Stimulated activated naive CD8-positive, alpha-beta T cell treated with anti-CD3 and anti-CD28 coated beads, Interleukin-15, Interleukin-2, amounts not matched to agents 100 ng/mL and 50 ng/mL, for 24 hours (primary cell): ENCODE data around the gene ITPK1.

Experiments
- H3K27ac Mint-ChIP-seq: one replicate; pipeline ENCODE4 v1.8.0; 2021; ENCODE audit warnings: mild to moderate bottlenecking, mixed read lengths
- H3K27me3 Mint-ChIP-seq: one replicate; pipeline ENCODE4 v1.8.0; 2021; ENCODE audit warnings: mixed read lengths
- H3K36me3 Mint-ChIP-seq: one replicate; pipeline ENCODE4 v1.8.0; 2021; ENCODE audit warnings: low read depth, mixed read lengths
- H3K4me1 Mint-ChIP-seq: one replicate; pipeline ENCODE4 v1.8.0; 2021; ENCODE audit warnings: low read depth, mixed read lengths
- H3K4me3 Mint-ChIP-seq: one replicate; pipeline ENCODE4 v1.8.0; 2021; ENCODE audit warnings: mild to moderate bottlenecking, mixed read lengths
- H3K9me3 Mint-ChIP-seq: one replicate; pipeline ENCODE4 v1.8.0; 2021; ENCODE audit warnings: mixed read lengths

The ITPK1 gene

DNA sequence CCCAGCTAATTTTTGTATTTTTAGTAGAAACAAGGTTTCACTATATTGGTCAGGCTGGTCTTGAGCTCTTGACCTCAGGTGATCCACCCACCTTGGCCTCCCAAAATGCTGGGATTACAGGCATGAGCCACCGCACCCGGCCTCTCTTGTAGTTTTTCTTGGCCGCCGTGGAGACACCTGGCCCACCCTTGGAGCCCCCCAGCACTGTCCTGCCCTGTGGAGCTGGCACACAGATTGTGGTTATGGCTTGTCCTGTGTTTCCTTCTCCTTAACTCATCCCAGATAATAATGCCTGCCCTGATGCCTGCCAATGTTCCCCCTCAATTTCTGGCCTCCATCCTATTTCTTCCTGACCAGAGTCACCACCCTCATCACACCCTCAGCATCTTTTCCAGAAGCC lies 134.9 kb downstream of the ITPK1 start:
- Mint-ChIP-seq H3K9me3 (peaks cover 40% of the 10 kb centered on the region), H3K27me3 (no peaks in the 10 kb centered on the region), H3K4me3 (no peak overlapping the region), H3K36me3 (peaks cover 79% of the 10 kb centered on the region), H3K27ac (no peak overlapping the region), H3K4me1 (peaks cover 10% of the 10 kb centered on the region)

DNA sequence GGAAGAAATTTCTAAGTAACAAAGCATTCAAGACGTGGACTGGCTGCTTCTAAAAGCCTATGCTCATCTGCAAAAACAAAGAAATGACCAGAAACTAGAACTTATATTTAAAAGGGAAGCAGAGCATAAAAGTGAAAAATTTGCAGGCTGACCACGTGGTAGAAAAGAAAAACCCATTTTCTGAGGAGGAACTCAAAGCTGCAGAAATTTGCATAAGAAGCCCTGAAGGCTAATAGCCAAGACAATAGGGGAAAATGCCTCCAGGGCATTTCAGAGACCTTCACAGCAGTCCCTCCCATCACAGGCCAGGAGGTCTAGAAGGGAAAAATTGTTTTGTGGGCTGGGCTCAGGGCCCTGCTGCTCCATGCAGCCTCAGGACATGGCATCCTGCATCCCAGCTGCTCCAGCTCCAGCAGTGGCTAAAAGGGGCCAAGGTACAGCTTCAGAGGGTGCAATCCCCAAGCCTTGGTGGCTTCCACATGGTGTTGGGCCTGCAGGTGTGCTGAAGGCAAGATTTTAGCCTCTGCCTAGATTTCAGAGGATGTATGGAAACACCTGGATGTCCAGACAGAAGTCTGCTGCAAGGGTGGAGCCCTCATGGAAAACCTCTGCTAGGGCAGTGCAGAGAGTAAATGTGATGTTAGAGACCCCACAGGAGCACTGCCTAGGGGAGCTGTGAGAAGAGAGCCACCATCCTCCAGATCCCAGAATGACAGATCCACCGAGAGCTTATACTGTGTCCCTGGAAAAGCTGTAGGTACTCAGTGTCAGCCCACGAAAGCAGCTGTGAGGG lies 137.3 kb downstream of the ITPK1 start:
- H3K36me3 Mint-ChIP-seq: peaks cover 76% of the 10 kb centered on the region
- H3K27me3 Mint-ChIP-seq: no peaks in the 10 kb centered on the region
- peaks cover 42% of the 10 kb centered on the region for H3K9me3 Mint-ChIP-seq
- H3K4me3 Mint-ChIP-seq: no peak overlapping the region
- no peaks in the 10 kb centered on the region for H3K4me1 Mint-ChIP-seq
- H3K27ac Mint-ChIP-seq: no peak overlapping the region

DNA sequence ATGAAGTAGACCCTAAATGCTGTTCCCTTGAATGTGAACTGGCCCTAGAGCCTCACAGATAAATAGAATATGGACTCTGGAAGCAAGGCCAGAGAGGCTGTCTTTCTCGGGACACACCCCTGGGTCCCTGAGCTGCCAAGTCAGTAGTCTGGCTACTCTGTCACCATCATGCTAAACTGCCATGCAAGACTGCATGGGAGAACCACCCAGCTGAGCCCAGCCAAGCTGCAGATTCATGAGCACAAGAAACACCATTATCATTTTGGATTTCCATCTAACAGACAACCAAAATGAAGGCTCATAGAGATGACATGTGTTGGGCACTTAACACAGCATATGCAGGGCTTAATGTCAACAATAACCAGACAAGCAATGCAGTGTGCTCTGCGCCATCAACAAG lies 139.5 kb downstream of the ITPK1 start:
- Mint-ChIP-seq H3K36me3 (peaks cover 64% of the 10 kb centered on the region), H3K27me3 (no peaks in the 10 kb centered on the region), H3K9me3 (peaks cover 37% of the 10 kb centered on the region), H3K27ac (no peak overlapping the region), H3K4me1 (no peaks in the 10 kb centered on the region), H3K4me3 (no peak overlapping the region)

DNA sequence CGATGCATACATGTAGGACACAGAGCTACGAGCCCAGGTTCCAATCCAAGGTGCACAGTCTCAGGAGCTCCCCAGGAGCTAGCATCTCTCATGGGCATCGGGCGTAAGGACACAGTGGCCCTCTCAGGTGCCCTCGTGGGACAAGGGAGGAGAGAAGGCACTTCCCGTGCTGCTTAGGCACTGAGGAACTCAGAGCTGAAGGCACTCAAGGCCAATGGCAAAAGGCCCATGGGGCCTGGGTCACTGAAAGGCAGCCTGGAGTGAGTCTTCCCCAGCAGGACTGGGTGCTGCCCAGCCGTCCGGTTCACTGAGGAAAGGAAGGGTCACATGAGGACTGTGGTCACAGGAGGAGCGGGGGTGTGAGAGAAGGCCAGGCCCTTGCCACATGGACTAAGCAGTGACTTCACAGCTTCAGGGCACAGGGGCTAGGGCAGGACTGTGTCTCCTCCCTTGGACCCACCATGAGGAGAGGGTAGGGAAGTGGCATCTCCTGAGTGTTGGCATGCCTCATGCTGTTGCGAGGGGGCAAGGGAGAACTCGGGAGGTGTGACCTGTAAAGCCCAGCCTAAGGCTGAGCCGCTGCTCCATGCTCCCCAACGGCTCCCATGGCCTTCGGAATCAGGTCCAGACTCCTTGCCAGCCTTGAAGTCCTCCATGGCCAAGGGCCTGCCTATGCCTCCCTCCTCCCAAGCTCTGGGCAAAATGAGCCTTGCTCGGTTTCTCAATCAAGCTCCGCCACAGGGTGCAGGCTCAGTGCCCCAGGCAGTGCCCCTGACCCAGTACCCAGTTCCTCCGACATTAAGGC lies 141.0 kb downstream of the ITPK1 start:
- no peaks in the 10 kb centered on the region for H3K27me3 Mint-ChIP-seq
- no peak overlapping the region for H3K4me3 Mint-ChIP-seq
- no peaks in the 10 kb centered on the region for H3K4me1 Mint-ChIP-seq
- H3K9me3 Mint-ChIP-seq: peaks cover 31% of the 10 kb centered on the region
- H3K27ac Mint-ChIP-seq: no peak overlapping the region
- H3K36me3 Mint-ChIP-seq: peaks cover 49% of the 10 kb centered on the region

DNA sequence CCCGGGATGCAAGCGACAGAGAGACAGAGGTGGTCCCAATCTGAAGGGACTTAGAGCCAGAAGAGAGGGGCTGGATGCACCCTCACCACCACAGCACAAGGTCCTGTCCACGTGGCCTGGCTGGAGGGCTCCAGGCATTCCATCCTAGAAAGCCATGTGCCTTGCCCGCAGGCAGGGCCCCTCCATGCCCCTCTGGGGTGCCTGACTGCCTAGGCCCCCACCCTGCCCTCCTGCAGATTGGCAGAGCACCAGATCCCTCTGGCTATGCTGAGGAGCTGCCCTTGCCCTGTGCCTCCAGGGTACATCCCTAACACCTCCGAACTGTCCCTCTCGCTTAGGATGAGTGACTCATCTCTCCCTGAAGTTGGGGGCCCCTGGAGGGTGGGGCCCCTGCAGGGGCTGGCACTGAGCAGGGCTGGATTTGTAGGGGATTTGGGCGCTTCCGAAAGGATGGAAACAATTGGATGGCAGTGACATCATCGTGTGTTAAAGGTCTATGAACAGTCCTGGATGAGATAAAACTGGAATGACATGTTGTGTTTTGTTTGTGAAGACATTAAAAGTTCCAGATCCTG lies 141.8 kb downstream of the ITPK1 start:
- H3K4me3 Mint-ChIP-seq: no peak overlapping the region
- peaks cover 40% of the 10 kb centered on the region for H3K36me3 Mint-ChIP-seq
- no peak overlapping the region for H3K27ac Mint-ChIP-seq
- peaks cover 23% of the 10 kb centered on the region for H3K9me3 Mint-ChIP-seq
- no peaks in the 10 kb centered on the region for H3K27me3 Mint-ChIP-seq
- no peaks in the 10 kb centered on the region for H3K4me1 Mint-ChIP-seq

DNA sequence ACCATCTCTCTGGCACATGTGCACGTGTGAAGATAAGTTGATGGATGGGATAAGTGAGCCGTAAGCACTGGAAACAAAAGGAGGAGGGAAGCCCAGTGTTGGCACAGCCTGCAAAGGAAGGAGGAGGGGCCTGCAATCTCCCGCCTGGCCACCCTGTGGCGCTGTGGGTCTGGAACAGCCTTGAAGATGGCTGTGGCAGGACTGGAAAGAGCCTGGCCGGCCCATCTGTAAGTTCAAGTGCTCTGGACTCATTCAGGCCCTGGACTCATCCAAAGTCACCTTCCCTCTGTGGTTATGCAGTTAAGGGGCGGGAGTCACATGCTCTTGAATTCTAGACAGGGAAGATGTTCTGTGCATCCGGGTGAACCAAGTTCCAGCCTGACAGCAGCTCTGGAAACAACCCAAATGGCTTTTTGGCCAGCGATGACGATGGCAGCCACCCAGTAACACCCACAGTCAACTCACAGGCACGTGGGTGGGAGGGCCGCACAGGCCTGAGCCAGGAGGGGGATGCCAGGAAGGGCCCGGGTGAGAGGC lies 142.4 kb downstream of the ITPK1 start:
- H3K9me3 Mint-ChIP-seq: peaks cover 23% of the 10 kb centered on the region
- H3K4me1 Mint-ChIP-seq: no peaks in the 10 kb centered on the region
- peaks cover 36% of the 10 kb centered on the region for H3K36me3 Mint-ChIP-seq
- no peaks in the 10 kb centered on the region for H3K27me3 Mint-ChIP-seq
- no peak overlapping the region for H3K4me3 Mint-ChIP-seq
- no peak overlapping the region for H3K27ac Mint-ChIP-seq

DNA sequence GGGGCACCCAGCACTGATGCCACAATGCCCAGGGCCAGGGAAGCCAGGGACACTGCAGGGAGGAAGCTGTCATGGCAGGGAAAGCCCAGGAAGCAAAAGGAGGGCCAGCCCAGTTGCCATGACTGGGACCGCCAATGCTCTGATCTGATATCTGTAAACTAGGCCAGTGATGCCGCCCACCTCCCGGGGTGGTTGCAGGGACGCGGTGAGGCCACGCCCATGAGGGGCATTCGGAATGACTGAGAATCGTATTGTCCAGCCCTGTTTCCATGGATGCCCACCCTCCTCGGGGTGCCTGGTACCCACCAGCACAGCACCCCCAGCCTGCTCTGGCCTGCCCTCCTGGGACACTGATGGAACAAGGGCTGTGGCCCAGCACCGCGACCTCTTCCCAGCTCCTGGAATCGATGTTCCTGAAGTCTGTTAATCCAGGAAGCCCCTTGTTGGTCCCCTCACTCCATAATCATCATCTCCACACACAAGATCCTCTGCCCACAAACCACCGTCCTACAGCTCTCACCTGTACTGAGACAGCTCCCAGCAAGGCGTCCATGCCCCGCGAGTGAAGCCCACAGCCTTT lies 144.0 kb downstream of the ITPK1 start:
- peaks cover 14% of the 10 kb centered on the region for H3K9me3 Mint-ChIP-seq
- H3K27ac Mint-ChIP-seq: no peak overlapping the region
- H3K4me1 Mint-ChIP-seq: peaks cover 12% of the 10 kb centered on the region
- no peaks in the 10 kb centered on the region for H3K27me3 Mint-ChIP-seq
- no peak overlapping the region for H3K4me3 Mint-ChIP-seq
- peaks cover 26% of the 10 kb centered on the region for H3K36me3 Mint-ChIP-seq

DNA sequence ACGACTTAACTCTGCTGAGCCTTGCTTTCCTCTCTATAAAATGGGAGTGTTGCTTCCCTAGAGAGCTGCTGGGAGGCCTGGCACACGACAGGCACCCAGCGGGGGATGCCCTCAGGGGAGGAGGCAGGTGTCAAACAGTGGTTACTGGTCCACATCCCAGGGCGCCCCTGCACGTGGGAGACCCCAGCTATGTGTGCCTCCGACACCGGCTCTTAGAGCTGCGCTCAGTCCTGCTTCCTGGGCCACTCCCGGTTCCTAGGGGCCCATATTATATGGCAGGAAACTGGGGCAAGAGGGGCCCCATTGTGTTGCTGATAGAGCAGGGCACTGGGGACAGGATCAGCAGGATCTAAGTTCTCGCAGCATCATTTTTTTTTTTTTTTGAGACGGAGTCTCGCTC lies 145.5 kb downstream of the ITPK1 start:
- Mint-ChIP-seq H3K4me1 (peaks cover 13% of the 10 kb centered on the region), H3K36me3 (peaks cover 12% of the 10 kb centered on the region), H3K9me3 (peaks cover 4% of the 10 kb centered on the region), H3K4me3 (no peak overlapping the region), H3K27ac (no peak overlapping the region), H3K27me3 (no peaks in the 10 kb centered on the region)

DNA sequence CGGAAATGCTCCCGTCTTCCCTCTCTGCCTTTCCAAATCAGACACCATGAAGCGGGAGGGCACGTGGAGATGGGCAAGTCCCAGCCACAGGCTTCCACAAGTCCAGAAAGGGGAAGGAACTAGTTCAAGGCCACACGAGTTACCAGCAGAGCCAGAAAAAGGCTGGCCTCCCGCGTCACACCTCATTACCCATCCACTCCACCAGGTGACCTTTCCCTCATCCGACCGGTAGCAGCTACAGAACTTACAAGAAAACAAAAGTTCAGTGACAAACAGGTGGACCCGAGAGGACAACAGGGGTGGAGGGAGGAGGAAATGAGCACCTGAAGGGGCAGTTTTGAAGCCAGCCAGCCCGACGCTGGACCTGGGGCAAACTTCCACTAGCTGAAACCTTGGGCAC lies 145.9 kb downstream of the ITPK1 start:
- H3K36me3 Mint-ChIP-seq: peaks cover 10% of the 10 kb centered on the region
- H3K4me3 Mint-ChIP-seq: no peak overlapping the region
- H3K27me3 Mint-ChIP-seq: no peaks in the 10 kb centered on the region
- H3K9me3 Mint-ChIP-seq: peaks cover 4% of the 10 kb centered on the region
- no peak overlapping the region for H3K27ac Mint-ChIP-seq
- H3K4me1 Mint-ChIP-seq: peaks cover 13% of the 10 kb centered on the region

DNA sequence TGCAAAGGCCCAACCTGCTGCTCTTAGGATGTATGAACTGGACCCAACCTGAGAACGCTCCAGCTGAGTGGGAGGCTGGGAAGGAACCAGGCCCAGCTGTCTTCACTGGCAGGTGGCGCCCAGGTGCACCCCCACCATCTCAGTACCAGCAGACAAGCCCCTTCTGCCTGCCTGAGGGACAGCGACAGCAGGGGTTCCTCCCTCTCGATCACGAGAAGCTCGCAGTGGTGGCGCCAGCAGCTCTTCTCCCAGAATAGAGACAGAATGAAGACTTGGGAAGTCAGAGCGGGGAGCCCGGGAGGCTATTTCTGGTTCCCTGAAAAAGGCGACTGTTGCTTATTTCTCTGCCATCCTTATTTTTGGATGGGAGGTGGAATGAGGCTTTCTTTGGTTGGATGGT lies 146.3 kb downstream of the ITPK1 start:
- H3K9me3 Mint-ChIP-seq: peaks cover 4% of the 10 kb centered on the region
- H3K4me3 Mint-ChIP-seq: no peak overlapping the region
- H3K36me3 Mint-ChIP-seq: peaks cover 10% of the 10 kb centered on the region
- H3K27ac Mint-ChIP-seq: no peak overlapping the region
- H3K27me3 Mint-ChIP-seq: no peaks in the 10 kb centered on the region
- peaks cover 13% of the 10 kb centered on the region for H3K4me1 Mint-ChIP-seq

DNA sequence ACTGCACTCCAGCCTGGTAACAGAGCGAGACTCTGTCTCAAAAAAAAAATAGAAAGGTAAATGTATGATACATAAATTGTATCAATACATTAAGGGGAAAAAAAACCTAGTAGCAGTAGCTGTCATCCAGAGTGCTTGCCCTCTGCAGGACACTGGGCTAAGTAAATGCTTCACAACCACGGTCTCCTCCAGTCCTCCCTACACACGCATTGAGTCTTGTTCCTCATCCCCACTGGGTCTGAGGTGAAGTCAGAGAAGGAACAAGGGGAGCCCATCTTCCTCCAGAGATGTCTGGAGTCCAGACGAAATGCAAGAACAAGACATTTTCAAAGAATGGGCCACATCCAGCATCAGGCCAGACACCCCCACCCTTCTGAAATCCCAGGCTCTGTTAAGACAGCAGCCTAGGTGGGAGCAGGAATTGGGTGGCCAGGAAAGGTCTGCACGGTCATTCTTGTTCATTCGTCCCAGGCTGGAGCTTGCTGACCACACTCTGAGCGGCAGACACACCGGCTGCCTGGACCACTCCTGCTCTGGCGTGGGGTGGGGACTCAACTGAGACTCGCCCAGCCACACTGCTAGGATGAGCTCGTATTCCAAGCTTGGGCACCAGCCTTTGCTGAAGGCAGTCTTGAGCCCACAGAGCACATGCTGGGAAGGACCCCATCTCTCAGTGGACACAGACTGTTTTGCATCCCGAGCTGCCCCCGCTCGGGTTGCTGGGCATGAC lies 147.3 kb downstream of the ITPK1 start:
- H3K36me3 Mint-ChIP-seq: peaks cover 10% of the 10 kb centered on the region
- peaks cover 13% of the 10 kb centered on the region for H3K4me1 Mint-ChIP-seq
- no peak overlapping the region for H3K4me3 Mint-ChIP-seq
- no peak overlapping the region for H3K27ac Mint-ChIP-seq
- peaks cover 4% of the 10 kb centered on the region for H3K9me3 Mint-ChIP-seq
- no peaks in the 10 kb centered on the region for H3K27me3 Mint-ChIP-seq

DNA sequence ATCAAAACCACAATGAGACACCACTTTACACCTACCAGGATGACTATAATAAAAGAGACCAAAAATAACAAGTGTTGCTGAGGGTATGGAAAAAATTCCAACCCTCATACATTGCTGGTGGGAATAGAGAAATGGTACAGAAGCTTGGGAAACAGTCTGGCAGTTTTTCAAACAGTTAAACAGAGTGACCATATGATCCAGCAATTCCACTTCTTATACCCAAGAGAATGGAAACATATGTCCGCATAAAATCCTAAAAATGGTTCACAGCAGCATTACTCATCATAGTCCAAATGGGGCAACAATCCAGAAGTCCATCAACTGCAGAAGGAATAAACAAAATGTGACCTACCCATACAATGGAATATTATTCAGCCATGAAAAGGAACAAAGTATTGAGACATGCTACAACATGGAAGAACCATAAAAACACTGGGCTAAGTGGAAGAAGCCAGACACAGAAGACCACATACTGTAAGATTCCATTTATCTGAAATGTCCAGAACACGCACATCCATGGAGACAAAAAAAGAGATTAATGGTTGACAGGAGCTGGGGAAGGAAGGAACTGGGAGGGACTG lies 148.3 kb downstream of the ITPK1 start:
- peaks cover 10% of the 10 kb centered on the region for H3K36me3 Mint-ChIP-seq
- no peak overlapping the region for H3K27ac Mint-ChIP-seq
- H3K9me3 Mint-ChIP-seq: peaks cover 4% of the 10 kb centered on the region
- no peak overlapping the region for H3K4me3 Mint-ChIP-seq
- no peaks in the 10 kb centered on the region for H3K27me3 Mint-ChIP-seq
- peaks cover 13% of the 10 kb centered on the region for H3K4me1 Mint-ChIP-seq

DNA sequence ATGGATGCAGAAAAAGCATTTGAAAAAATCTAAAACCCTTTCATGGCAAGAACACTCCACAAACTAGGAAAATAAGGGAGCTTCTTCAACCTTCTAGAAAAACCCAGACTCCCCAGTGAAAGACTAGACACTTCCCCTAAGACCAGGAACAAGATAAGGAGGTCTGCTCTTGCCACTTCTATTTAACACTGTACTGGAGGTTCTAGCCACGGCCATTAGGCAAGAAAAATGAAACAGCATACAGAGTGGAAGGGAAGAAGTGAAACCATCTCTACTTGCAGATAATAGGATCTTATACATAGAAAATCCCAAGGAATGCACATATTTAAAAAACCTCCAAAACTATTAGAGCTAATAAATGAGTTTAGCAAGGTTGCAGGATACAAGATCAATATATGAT lies 150.4 kb downstream of the ITPK1 start:
- peaks cover 4% of the 10 kb centered on the region for H3K9me3 Mint-ChIP-seq
- H3K36me3 Mint-ChIP-seq: peaks cover 7% of the 10 kb centered on the region
- no peaks in the 10 kb centered on the region for H3K27me3 Mint-ChIP-seq
- peaks cover 13% of the 10 kb centered on the region for H3K4me1 Mint-ChIP-seq
- no peak overlapping the region for H3K4me3 Mint-ChIP-seq
- no peak overlapping the region for H3K27ac Mint-ChIP-seq
